Activated CD8-positive, alpha-beta memory T cell treated with anti-CD3 and anti-CD28 coated beads for 1 hour (primary cell): ENCODE results near the gene ICE1.
"Not testable (repeated sequence)": the region's sequence is repeated elsewhere in the genome, so short reads cannot be mapped to it uniquely, and the experiment has no call there.

Experiments used
- DNase-seq, 2 donors: peaks; one replicate each; pipeline ENCODE4 v3.0.0-alpha.2; 2020; ENCODE audit warnings: low read depth in 1 of 2; ENCODE audit errors: extremely low read depth in 1 of 2

ICE1 gene, protein sequence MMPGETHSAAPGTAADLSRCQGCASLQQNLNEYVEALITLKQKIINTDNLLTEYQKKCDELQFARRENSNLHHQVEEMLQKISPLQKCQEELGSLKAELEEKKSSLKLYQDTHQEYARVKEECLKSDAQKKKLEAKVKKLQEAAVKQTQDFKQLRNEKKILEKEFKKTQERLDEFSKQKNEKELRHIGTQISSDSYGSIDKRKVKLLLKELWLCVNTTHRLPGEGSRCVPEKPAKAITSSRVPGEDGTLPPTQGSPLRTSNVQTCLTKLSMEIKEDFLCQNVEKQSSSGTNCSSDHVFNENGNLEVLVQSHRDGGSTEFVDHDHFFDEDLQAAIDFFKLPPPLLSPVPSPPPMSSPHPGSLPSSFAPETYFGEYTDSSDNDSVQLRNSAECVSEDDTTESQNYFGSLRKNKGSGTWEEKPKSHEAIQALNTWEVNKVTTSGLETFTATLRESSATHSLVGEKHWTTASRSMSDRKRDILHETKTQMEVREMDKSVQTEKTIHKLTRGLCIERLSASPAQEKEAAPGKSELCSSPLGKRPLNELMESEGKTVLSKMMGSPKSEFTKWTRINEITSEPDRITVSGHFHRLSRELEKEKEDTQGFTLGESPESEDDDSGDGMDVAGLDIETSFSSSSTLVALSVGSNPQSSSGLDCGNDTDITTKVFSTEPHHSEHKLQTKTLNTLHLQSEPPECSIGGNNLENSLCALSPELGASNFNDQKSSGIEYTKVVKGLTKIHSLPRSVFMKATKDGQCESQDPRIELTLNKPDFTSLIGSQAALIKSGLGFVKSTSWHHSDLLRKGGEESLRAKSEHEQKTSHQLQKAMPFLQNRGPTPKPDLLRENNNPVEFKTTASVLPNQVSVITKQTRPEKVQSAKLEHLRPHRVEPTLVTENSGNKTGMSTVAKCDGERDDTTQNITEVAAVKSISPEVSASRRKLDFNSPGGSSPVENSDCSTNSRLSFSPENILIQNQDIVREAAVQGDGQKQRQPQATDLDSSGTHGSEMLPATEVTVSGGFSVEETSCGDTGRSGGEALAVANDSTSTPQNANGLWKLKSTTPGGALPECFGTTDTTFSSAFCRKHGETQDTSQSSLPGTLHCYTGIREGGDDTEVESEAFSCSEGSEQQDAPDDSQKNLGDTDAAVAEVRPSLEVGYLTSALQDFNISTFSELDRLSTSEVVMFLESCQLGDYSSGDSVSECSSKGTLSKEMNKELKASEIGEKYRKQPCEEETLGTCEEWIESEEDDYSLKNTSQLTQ (N-terminal part only)

DNA sequence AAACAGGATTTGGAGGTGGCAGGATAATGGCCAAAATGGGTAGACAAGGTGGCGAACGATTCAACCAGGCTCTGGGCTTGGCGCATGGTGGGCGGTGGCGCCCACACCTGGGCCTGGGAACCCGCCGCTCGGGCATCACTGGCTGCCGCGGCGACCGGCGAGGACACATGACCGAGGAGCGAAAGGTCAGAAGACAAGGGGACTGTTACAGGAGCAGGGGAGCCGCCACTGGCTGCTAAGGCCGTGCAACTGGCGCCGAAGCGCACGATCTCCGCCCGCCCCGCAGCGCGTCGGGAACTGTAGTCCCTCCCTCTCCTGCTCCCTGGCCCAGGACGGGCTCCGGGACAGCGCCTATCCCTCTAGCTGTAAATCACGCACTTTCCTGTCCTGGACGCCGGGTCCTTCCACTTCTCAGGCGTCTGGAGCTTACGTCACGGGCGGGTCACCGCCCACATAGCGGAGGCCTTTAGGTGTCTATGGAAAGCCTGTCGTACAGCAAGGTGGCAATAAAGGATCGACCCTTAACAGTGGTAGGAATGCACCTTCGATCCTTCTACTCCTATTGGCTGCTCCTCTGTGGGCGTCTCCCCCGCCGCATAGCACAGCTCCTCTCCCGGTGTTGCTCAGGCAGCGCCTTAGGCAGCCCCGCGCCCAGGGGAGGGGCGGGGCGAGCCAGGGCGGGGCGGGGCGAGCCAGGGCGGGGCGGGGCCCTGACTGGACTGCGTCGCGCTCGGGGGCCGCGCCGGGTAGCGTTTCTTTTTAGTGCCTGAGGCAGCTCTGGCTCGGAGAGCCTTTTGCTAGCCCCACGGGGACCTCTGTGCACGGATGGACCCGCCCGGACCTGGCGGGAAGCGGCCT is at the start of gene ICE1:
Gene ICE1 (plus strand): TSS at position 717 of the 858 bp plus-strand sequence. CDS start 239 bp downstream, outside the sequence.
- DNase-seq: peak; percentile 89 to 91

DNA sequence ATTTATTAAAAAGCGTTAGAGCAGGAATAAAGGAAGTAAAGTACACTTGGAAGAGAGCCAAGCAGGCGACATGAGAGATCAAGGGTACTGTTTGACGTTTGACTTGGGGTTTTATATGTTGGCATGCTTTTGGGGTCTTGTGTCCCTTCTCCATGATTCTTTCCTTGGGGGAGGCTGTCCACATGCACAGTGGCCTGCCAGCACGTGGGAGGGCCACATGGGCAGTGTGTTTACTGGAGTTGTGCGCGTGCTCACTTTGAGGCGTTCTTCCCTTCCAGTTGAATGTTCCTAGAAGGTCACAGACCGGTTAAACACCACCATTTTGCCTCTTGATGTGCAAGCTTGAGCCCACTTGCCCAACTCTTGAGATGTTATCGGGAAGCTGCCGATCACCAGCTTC is 49.5 kb upstream of the ICE1 start:
- DNase-seq: no peak

DNA sequence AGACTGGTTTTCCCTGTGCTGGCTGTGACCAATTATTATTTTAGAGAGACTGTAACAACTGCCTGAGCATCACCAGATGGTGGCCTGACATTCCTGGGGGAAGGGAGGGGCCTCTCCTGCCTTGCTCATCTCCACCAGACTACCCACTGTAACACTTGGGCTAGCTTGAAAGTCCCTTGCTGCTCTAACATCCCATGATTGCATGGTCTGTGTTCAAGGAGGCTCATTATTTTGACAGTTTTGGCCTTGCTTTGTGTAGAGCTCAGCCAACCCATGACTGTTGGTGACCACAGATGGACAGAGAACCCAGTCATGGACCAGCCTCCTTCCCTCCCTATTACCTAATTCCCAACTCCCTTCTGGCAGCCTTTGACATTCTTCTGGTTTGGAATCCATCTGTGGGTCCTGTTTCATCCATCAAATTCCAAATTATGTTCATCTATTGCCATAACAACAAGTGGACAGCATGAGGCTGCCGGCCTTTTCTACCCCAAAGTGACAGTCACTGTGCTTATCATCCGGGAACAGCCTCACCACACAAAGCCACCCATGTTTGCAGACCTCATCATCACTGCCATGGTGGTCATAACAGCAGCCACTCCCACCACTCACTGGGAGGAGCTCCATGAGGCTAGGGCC is 49.0 kb upstream of the ICE1 start:
- DNase-seq: no peak

DNA sequence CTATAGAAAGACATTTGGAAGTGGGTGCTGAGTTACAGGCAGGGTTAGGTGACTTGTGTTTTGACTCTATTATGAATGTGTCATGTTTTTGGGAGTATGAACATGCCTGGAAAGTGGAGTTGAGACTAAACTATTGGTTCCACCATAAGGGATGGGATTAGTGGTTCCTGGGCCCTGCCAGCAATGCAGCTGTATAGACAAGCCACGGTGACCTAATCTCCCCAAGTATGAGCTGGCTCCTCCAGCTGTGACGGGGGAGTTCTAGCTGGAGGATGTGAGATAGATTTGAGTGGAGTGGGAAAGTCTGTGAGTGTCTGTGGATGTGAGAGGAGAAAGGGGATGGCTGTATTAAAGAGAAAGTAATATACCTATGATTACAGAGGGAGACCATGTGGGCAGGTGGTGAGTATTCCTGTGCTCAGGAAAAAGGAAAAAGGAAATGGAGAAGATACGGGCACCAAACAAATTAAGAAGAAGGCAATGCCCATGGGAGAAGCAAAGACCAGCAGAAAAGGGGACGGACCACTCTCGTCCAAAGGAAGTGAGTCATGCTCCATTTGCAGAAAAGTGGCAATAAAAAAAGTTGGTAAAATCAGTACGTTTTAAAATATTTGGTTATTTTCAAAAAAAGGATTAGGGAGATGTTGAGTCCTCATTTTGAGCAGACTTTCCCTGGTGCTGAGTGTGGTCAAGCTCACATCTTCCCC is 48.3 kb upstream of the ICE1 start:
- no peak for DNase-seq

DNA sequence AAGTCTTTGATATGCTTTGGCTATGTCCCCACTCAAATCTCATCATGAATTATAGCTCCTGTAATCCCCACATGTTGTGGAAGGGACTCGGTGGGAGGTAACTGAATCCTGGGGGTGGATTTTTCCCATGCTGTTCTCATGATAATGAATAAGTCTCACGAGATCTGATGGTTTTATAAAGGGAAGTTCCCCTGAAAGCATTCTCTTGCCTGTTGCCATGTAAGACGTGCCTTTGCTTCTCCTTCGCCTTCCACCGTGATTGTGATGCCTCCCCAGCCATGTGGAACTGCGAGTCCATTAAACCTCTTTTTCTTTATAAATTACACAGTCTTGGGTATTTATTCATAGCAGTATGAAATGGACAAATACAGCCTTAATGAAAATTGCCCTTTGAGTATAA is 44.7 kb upstream of the ICE1 start:
- DNase-seq: no peak

DNA sequence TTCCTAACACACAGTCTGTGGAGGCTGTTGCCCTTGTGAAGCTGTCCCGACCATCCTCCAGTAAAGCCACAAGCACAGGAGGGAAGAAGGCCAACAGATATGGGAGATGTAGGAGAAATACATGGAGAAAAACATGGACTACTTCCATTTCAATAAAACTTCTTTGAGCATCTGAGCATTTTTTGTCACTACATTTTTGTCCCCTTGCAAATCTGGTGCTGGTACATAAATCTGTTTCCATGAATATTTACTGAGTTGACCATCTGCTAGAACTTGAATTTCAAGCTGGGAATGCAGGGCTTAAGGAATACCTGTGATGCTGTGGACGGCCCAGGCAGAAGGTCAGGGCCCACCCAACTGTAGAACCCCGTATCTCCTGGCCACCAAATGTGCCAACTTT is 43.9 kb upstream of the ICE1 start:
- no peak for DNase-seq

DNA sequence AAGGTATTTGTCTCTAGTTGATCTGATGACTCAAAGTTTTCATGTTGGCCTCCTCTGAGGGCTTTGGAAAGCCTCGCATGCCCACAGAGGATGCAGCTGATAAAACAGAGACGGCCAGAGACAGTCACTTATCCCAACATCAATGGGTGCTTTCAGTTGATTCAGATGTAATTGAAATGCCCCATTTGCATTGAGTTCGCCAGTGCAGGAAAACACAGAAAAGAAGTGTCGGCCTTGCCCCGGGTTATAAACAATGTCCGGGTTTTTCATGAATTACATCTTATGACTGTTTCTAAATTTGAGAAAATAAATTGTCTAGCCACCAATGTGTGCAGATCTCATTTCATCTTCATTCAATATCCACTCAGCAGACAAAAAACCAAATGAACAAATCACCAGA is 42.2 kb upstream of the ICE1 start:
- no peak for DNase-seq

DNA sequence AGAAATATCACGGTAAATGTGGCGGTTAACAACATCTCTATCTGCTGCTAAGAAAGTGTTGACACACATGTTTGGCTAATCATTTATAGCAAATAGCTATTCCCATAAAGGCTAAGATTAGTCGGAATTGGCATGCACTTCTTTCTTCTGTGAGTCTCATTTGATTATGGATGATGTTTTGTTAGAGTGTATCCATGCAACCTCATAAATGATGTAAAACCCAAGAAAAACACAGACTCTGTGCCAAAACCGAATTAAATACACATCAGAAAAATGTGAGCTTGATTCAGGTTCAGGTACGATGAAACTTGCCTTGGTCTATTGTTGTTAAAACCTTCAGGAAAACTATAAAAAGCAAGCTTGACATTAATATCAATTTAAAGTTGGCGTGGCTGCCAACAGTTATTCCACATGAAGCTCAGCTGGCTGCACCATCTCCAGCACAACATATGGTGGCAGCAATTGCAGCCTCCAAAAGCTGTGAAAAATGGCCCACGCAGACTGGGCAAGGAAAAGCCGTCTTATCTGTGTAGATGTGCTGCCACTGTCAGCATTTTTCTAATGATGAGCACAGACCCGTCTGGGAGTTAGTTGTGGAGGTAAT is 41.1 kb upstream of the ICE1 start:
- DNase-seq: no peak

DNA sequence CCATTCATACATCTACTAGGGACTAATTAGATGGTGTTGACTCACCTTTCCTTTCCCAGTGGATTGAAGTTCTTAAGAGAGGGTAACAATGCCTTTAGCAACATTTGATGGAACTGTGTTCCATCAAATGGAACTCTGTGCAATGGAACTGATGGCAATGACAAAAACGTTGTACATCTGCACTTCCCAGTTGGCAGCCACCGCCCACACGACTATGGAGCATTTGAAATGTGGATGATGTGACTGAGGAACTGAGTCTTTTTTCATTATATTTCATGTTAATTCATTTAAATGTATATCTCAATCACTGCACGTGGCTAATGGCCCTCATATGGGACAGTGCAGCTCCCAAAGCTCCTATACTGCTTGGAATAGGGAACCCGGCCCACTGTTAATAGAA is 39.0 kb upstream of the ICE1 start:
- no peak for DNase-seq

DNA sequence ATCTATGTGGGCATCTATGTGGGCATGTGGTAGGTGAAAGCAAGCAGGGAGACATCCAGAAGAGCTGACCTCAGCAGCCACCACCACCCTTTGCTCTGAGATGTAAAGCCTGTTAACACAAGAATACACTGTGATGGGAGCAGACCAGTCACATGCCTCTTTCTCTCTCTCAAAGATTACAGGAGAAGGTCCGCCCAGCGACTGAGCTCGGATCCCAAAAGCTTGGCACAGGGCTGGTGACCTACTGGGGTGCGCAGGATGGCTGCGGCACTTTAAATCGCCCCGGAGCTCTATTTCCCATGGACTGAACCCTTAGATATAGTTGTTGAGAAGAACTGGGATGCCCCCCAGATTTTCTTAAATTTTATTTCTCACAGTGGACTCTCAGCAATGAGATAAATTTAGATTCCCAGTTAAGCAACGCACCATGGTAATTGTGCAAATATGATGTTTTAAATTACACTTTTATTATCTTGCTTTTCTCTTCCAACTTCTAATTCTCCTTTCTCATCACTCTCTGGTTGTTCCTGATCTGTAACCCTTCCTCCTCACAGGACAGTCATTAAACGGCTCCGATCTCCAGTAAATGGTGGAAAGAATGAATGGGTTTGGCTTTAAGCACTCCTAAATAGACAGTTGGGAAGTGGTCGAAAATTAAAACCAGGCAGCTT is 37.7 kb upstream of the ICE1 start:
- DNase-seq: no peak

DNA sequence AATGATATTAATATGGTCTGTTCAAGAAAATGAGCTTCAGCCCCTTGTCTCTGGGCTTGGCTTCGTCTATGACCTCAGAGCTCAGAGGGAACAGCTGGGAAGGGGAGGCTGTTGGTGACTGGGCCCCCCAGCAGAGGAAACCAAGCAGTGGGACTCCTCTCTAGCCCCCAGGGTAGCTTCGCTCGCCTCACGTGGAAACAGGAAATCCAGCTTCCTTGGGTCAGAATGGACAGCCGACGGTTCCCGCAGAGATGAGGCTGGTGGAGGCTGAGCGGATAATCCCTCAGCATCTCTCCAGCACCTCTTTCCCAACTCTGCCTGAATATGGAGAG is 37.2 kb upstream of the ICE1 start:
- no peak for DNase-seq

DNA sequence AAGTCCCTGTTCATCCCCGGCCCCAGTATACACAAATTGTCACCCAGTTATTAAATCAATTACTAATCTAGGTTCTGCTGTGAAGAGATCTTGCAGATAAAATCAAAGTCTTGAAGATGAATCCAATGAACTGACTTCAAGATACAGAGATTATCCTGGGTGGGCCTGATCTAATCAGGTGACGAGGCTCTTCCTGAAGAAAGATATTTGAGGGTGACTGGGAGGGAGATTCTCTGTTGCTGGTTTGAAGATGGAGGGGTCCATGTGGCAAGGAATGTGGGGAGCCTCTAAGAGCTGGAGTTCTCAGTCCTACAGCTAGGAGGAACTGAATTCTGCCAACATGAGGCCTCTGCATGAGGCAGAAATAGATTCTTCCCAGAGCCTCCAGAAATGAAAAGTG is 36.1 kb upstream of the ICE1 start:
- no peak for DNase-seq

DNA sequence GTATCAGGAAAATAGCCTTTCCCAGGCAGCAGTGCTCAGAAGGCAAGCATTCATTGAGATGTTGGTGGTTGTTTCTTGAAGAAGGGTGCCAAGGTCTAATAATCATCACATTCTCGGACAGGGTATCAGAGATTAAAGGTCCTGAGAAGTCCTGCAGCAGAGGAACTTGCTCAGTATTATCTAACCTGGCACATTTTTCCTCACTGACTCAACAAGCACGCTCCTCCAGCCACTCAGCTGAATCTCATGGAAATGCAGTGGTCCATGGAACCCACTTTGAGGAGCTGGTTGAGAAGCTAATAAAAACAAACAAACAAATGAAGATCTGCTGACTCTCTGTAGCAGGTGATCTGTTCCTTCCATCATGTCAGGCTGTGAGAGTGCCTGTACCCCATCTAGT is 35.3 kb upstream of the ICE1 start:
- no peak for DNase-seq

DNA sequence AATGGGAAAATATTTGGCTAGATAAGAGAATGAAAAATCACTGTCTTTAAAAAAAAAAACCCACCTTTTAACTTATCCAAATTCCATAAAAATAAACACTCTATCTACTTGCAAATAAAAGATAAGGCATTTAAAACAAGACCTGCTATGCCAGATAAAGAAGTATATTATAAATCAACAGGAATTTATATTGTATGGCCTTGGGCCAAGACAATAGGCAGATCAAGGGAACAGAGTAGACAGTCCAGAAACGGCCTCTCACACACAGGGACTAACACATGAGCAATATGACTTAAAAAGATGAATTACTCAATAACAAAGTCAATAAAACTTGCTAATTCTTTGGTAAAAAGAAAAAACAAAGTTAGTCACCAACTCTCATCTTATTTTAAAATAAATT is 34.7 kb upstream of the ICE1 start:
- DNase-seq: no peak

DNA sequence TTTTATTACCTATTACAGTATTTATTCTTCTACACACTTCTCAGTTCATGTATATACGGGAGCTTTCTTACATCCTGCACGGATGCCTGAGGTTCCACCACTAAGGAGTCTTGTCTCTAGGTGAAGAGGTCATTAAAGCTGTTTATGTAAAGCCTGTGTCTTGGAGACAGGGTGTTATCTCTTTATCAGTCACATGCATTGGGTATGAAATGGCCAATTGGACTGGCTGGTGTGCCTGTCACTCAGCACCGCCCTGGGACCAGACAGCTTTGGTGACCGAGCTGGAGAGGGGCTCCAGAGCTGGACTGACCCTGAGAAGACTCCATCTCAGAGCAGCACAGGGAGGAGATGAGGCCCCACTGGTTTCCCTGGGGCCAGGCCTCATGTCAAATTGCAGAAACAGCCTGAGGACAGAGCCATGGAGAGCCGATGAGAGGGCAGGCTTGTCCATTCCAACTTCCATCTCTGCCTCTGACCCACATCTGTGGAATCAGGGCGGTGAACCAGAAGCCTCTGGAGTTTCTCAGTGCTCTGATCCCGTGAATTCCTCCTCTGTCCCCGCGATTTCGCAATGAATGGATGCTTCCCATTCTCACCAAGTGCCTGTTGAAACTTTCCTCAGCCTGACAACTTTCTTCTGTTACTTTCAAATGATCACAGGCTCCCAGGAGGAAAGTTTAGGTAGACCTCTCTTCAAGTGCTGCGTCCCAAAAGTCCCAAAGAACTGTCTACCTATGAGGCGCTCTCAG is 32.2 kb upstream of the ICE1 start:
- not testable (repeated sequence) for DNase-seq

DNA sequence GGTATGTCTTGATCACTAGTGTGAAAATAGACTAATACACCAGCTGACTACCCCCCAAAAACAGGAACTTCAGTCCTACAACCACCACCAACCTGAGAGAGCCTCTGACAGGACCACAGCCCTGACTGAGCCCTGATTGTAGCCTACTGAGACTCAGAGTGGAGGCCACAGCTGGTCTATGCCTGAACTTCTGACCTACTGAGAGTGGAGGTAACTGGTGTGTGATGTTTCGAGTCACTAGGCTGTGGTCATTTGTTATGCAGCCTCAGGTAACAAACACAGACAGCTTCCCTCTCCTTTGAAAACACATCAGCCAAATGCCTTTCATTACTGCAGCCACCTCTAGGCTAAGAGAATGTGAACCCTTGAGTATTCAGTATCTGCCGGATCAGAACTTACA is 30.0 kb upstream of the ICE1 start:
- DNase-seq: not testable (repeated sequence)

DNA sequence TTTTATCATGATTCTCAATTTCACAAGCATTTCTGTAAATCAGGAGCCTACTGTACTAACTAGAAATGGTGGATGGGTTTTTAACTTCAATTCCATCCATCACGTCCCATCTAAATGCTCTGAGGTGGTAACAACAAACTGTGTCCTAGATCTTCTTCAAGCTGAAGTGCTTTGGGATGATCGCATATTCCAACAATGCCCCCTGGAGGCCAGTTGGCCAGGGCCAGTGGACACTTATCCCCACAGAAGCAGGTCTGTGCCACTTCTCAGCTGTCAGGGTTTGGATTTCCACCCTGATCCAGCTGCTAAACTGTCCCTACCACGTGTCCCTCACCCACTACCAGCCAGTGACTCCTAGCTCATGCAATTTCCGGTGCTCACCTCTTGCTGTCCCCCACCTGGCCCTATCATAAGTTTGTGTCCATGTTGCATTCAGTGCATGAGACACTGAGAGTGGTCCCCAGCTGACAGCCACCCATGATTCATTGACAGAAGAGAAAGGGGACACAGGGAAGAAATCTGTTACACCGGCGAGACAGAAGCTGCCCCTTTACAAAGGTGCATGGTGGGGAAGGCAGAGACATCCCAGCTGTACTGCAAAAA is 28.0 kb upstream of the ICE1 start:
- not testable (repeated sequence) for DNase-seq
